Measurements from ENCODE around the gene POLR2I.

DNA sequence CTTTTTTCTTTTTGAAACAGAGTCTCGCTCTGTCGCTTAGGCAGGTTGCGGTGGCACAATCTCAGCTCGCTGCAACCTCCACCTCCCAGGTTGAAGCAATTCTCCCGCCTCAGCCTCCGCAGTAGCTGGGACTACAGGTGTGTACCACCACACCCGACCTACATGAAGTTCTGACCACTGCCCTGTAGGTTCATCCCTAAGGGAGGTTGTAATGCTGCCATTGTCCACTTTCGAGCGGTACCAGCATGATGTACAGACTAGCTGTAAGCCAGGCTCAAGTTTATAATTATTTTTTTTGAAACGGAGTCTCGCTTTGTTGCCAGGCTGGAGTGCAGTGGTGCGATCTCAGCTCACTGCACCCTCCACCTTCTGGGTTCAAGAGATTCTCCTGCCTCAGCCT, 49.1 kb upstream of the POLR2I start:
- TF ChIP-seq MYC (IDR thresholded peaks at IDR 0.05; ENCODE audit: low read depth, low read length) (no peak), POLR2AphosphoS5 (IDR thresholded peaks at IDR 0.05; ENCODE audit: insufficient read depth, low read depth, low read length) (no peak)
- TF ChIP-seq, protein P1, sequence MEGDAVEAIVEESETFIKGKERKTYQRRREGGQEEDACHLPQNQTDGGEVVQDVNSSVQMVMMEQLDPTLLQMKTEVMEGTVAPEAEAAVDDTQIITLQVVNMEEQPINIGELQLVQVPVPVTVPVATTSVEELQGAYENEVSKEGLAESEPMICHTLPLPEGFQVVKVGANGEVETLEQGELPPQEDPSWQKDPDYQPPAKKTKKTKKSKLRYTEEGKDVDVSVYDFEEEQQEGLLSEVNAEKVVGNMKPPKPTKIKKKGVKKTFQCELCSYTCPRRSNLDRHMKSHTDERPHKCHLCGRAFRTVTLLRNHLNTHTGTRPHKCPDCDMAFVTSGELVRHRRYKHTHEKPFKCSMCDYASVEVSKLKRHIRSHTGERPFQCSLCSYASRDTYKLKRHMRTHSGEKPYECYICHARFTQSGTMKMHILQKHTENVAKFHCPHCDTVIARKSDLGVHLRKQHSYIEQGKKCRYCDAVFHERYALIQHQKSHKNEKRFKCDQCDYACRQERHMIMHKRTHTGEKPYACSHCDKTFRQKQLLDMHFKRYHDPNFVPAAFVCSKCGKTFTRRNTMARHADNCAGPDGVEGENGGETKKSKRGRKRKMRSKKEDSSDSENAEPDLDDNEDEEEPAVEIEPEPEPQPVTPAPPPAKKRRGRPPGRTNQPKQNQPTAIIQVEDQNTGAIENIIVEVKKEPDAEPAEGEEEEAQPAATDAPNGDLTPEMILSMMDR (IDR thresholded peaks at IDR 0.05; ENCODE audit: extremely low read depth in 1 of 2, insufficient read depth in 1 of 2, low read depth in 1 of 2, low read length in 2 of 2) = no peak
